Cerebellar nuclear complex (tissue), 1 donor: ENCODE measurements around the gene ACAP3.

Source experiments
- DNase-seq, 2 experiments: peaks; one replicate each; lab custom pipeline; 2025; lab: John Stamatoyannopoulos, UW

Gene ACAP3

GRCh38 chr1:1285611-1286311 lies 22.0 kb downstream of the ACAP3 start:
- DNase-seq: no peak

GRCh38 chr1:1285102-1285571 lies 22.6 kb downstream of the ACAP3 start:
- DNase-seq: no peak

GRCh38 chr1:1284221-1285101 lies 23.3 kb downstream of the ACAP3 start:
- no peak for DNase-seq

GRCh38 chr1:1283821-1284220 lies 23.9 kb downstream of the ACAP3 start:
- DNase-seq: no peak

GRCh38 chr1:1282998-1283397 lies 24.7 kb downstream of the ACAP3 start:
- no peak for DNase-seq

GRCh38 chr1:1281533-1282321 lies 26.0 kb downstream of the ACAP3 start:
- no peak for DNase-seq

- DNase-seq: no peak
Observed at GRCh38 chr1:1280782-1281481, 26.8 kb downstream of the ACAP3 start.

GRCh38 chr1:1279028-1279427 lies 28.7 kb downstream of the ACAP3 start:
- no peak for DNase-seq

- no peak for DNase-seq
Observed at GRCh38 chr1:1278620-1279019, 29.1 kb downstream of the ACAP3 start.

- no peak for DNase-seq
Observed at GRCh38 chr1:1275836-1276235, 31.9 kb downstream of the ACAP3 start.

- DNase-seq: no peak
Observed at GRCh38 chr1:1274931-1275431, 32.7 kb downstream of the ACAP3 start.

GRCh38 chr1:1274299-1274930 lies 33.3 kb downstream of the ACAP3 start:
- no peak for DNase-seq

- DNase-seq: peak; percentile 10 to 61
Observed at GRCh38 chr1:1273512-1274298, 34.0 kb downstream of the ACAP3 start, which contains the start of gene UBE2J2. UBE2J2 (minus strand) TSS chr1:1273854; CDS start chr1:1267992, 5,862 bp downstream.

GRCh38 chr1:1273209-1273511 lies 34.6 kb downstream of the ACAP3 start:
- DNase-seq: no peak

- DNase-seq: no peak
Observed at GRCh38 chr1:1272341-1273208, 35.2 kb downstream of the ACAP3 start.

GRCh38 chr1:1270813-1271212 lies 36.9 kb downstream of the ACAP3 start:
- no peak for DNase-seq

- DNase-seq: no peak
Observed at GRCh38 chr1:1268284-1268682, 39.4 kb downstream of the ACAP3 start.

- no peak for DNase-seq
Observed at GRCh38 chr1:1267488-1268283, 40.0 kb downstream of the ACAP3 start.
